ENCODE measurements around the gene GTF2H4.
"Not testable (repeated sequence)": the region's sequence is repeated elsewhere in the genome, so short reads cannot be mapped to it uniquely, and the experiment has no call there.

GTF2H4 gene

DNA sequence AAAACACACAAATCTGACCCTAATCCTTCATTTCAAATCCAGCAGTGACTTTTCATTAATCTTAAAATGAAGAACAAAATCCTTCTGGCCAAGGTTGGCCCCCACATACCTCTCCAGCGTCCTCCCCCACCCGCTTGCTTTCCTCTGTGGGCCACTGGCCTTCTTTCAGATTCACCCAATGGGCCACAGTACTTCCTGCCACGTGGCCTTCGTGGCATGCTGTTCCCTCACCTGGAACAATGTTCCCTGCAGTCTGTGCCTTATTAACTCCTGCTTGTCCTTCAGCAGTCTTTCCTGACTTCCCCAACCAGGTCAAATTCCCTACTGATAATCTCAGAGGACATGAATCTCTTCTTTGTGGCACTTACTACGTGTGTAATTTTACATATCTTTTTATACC is 5.3 kb upstream of the GTF2H4 start:
- Histone ChIP-seq H3K79me2 (ENCODE audit: insufficient read depth, low read depth) (no peaks in the 10 kb centered on the region), H4K20me1 (ENCODE audit: insufficient read depth) (no peaks in the 10 kb centered on the region), H3K36me3 (ENCODE audit: insufficient read depth) (no peaks in the 10 kb centered on the region), H3K27me3 (ENCODE audit: insufficient read depth, low read depth) (no peaks in the 10 kb centered on the region), H3K4me1 (ENCODE audit: low read depth, poor library complexity, severe bottlenecking) (no peaks in the 10 kb centered on the region), H2AFZ (ENCODE audit: low read depth) (no peak overlapping the region), H3K9ac (no peak overlapping the region), H3K4me3 (IDR thresholded peaks at IDR 0.05; ENCODE audit: insufficient read depth, low read depth, low read length) (no peak overlapping the region), H3K27ac (no peak overlapping the region), H3K4me2 (no peak overlapping the region)
- TF ChIP-seq, protein P1, sequence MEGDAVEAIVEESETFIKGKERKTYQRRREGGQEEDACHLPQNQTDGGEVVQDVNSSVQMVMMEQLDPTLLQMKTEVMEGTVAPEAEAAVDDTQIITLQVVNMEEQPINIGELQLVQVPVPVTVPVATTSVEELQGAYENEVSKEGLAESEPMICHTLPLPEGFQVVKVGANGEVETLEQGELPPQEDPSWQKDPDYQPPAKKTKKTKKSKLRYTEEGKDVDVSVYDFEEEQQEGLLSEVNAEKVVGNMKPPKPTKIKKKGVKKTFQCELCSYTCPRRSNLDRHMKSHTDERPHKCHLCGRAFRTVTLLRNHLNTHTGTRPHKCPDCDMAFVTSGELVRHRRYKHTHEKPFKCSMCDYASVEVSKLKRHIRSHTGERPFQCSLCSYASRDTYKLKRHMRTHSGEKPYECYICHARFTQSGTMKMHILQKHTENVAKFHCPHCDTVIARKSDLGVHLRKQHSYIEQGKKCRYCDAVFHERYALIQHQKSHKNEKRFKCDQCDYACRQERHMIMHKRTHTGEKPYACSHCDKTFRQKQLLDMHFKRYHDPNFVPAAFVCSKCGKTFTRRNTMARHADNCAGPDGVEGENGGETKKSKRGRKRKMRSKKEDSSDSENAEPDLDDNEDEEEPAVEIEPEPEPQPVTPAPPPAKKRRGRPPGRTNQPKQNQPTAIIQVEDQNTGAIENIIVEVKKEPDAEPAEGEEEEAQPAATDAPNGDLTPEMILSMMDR (conservative IDR thresholded peaks at IDR 0.05; ENCODE audit: low read depth, low read length): no peak

DNA sequence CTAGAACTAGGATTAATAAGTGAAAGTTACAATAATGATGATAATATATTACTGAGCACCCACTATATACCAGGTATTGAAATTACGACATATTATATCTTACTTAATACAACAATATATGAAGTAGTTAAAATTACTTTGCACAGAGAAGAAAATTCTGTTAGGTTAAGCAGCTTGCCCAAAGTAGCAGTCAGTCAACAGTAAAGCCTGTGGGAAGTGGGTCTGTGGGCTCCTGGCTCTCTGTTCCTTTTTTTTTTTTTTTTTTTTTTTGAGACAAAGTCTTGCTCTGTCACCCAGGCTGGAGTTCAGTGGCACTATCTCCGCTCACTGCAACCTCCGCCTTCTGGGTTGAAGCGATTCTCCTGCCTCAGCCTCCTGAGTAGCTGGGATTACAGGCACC is 4.8 kb upstream of the GTF2H4 start:
- no peak overlapping the region for H3K4me2 ChIP-seq
- H3K4me1 ChIP-seq (ENCODE audit: low read depth, poor library complexity, severe bottlenecking): no peaks in the 10 kb centered on the region
- H3K4me3 ChIP-seq (IDR thresholded peaks at IDR 0.05; ENCODE audit: insufficient read depth, low read depth, low read length): no peak overlapping the region
- no peaks in the 10 kb centered on the region for H3K79me2 ChIP-seq (ENCODE audit: insufficient read depth, low read depth)
- H3K9ac ChIP-seq: no peak overlapping the region
- H4K20me1 ChIP-seq (ENCODE audit: insufficient read depth): no peaks in the 10 kb centered on the region
- no peaks in the 10 kb centered on the region for H3K27me3 ChIP-seq (ENCODE audit: insufficient read depth, low read depth)
- H3K27ac ChIP-seq: no peak overlapping the region
- H3K36me3 ChIP-seq (ENCODE audit: insufficient read depth): no peaks in the 10 kb centered on the region
- TF ChIP-seq, protein P1 (conservative IDR thresholded peaks at IDR 0.05; ENCODE audit: low read depth, low read length): no peak
- H2AFZ ChIP-seq (ENCODE audit: low read depth): no peak overlapping the region

DNA sequence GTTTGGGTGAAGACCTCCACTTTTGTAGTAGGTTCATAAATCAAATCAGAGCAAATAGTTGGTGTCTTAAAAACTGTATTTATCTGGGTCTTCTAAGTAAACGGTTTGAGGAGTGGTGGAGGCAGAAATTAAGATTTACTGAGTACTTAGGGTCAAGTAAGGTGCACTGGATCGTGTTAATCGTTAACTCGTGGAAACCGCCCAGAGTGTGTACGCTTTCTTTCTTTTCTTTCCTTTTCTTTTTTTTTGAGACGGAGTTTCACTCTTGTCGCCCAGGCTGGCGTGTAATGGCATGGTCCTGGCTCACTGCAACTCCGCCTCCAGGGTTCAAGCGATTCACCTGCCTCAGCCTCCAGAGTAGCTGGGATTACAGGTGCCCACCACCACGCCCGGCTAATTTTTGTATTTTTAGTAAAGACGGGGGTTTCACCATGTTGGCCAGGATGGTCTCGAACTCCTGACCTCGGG is 683 bp upstream of the GTF2H4 start:
- peak overlapping the region; percentile 72 for H2AFZ ChIP-seq (ENCODE audit: low read depth)
- not testable (repeated sequence) for H3K4me1 ChIP-seq (ENCODE audit: low read depth, poor library complexity, severe bottlenecking); H3K79me2 ChIP-seq (ENCODE audit: insufficient read depth, low read depth); H4K20me1 ChIP-seq (ENCODE audit: insufficient read depth); H3K27me3 ChIP-seq (ENCODE audit: insufficient read depth, low read depth); H3K36me3 ChIP-seq (ENCODE audit: insufficient read depth); H3K27ac ChIP-seq; H3K9ac ChIP-seq; H3K4me2 ChIP-seq; H3K4me3 ChIP-seq (IDR thresholded peaks at IDR 0.05; ENCODE audit: insufficient read depth, low read depth, low read length)

DNA sequence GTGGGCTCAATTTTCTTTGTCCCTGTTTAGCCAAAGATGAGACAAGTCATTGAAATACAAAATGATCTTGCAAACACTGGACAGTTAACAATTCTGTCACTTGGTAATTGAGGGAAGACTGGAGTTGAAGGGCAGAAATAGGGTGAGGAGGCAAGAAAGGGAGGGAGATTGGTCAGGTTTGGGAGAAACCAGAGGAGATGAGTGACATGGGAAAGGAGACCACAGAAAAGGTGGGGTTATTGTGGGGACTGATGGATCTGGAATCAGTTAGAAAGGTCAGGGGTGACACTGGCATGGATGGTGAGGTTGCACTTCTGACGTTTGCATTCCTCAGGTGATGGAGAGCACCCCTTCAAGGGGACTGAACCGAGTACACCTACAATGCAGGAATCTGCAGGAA is 693 bp downstream of the GTF2H4 start:
- Histone ChIP-seq H3K9ac (peak overlapping the region; percentile 35; the same call in 1 of the 2 replicates), H3K4me2 (peak overlapping the region; percentile 49), H2AFZ (ENCODE audit: low read depth) (no peak overlapping the region), H3K4me3 (IDR thresholded peaks at IDR 0.05; ENCODE audit: insufficient read depth, low read depth, low read length) (peak overlapping the region; percentile 65), H3K79me2 (ENCODE audit: insufficient read depth, low read depth) (peaks cover 5% of the 10 kb centered on the region; the same call in 1 of the 2 replicates), H3K4me1 (ENCODE audit: low read depth, poor library complexity, severe bottlenecking) (peaks cover 11% of the 10 kb centered on the region), H4K20me1 (ENCODE audit: insufficient read depth) (no peaks in the 10 kb centered on the region), H3K27me3 (ENCODE audit: insufficient read depth, low read depth) (no peaks in the 10 kb centered on the region), H3K27ac (no peak overlapping the region), H3K36me3 (ENCODE audit: insufficient read depth) (no peaks in the 10 kb centered on the region)
- TF ChIP-seq, protein P1 (conservative IDR thresholded peaks at IDR 0.05; ENCODE audit: low read depth, low read length): no peak

DNA sequence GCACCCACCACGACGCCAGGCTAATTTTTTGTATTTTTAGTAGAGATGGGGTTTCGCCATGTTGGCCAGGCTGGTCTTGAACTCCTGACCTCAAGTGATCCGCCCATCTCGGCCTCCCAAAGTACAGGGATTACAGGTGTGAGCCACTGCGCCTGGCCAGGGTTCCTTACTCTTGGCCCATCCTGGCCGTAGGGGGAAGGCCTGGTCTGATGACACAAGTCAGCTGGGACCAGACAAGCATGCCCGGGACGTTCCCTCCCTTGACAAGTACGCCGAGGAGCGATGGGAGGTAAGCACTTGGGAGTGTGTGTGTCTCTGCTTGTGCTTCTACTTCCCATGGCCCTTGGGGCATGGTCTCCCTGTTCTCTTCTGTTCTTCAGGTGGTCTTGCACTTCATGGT is 2.5 kb downstream of the GTF2H4 start:
- not testable (repeated sequence) for H3K27me3 ChIP-seq (ENCODE audit: insufficient read depth, low read depth); H3K4me3 ChIP-seq (IDR thresholded peaks at IDR 0.05; ENCODE audit: insufficient read depth, low read depth, low read length); H3K36me3 ChIP-seq (ENCODE audit: insufficient read depth); H2AFZ ChIP-seq (ENCODE audit: low read depth); H4K20me1 ChIP-seq (ENCODE audit: insufficient read depth); H3K9ac ChIP-seq; H3K27ac ChIP-seq; H3K79me2 ChIP-seq (ENCODE audit: insufficient read depth, low read depth); H3K4me2 ChIP-seq
- H3K4me1 ChIP-seq (ENCODE audit: low read depth, poor library complexity, severe bottlenecking): peaks cover 20% of the 10 kb centered on the region

All from KMS-11 (cell line).